ENCODE results near the gene SLC9A5.

Gene SLC9A5

GRCh38 chr16:67238806-67239470 is 9.8 kb upstream of the SLC9A5 start:
- DNase-seq (ENCODE audit: low spot score), result peak; percentile 55

GRCh38 chr16:67240506-67240905 is 8.3 kb upstream of the SLC9A5 start:
- no peak for DNase-seq (ENCODE audit: low spot score)

GRCh38 chr16:67241008-67241900 is 7.5 kb upstream of the SLC9A5 start:
- no peak for DNase-seq (ENCODE audit: low spot score)

DNA sequence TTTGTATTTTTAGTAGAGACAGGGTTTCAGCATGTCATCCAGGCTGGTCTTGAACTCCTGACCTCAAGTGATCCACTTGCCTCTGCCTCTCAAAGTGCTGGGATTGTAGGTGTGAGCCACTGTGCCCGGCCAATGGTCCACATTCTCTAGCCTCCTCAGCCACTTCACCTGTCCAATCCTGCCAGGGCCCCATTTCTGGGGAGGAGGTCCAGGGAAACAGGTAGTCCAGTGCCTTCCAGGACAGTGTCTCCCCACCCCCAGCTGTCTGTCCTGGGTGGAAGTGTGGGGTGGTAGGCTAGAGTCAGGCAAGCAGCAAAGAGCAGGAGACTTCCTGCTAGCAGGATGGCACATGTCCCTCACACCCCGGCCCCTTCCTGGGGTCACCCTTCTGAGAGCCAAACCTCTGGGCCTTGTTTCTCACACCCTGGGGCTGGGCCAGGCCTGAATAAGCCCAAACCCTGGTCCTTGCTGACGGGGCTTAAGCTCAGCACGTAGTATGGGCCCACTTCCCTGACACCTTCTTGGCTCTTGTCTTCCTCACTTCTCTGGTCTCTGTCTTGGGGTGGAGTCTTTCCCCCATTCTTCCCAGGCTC is 6.5 kb upstream of the SLC9A5 start:
- peak; percentile 55 for DNase-seq (ENCODE audit: low spot score)

DNA sequence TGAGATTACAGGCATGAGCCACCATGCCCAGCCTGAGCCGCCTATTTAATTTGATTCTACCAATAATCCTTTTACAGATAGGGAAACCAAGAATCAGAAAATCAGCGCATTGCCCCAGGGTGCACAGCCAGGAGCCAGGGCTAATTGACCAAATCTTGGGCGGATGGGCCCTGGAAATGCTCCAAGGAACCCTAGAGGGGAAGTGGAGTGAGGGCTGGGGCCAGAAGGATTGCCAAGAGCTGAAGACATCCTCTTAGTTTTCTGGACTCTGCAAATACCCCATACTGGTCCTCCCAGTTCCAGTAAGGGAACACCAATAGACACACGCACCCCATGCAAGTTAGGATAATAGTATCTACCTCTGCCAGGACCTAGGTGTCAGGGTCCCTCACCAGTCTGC is 5.3 kb upstream of the SLC9A5 start:
- DNase-seq (ENCODE audit: low spot score), result no peak

- DNase-seq (ENCODE audit: low spot score), result peak; percentile 68
Measured at GRCh38 chr16:67244387-67245185, 4.2 kb upstream of the SLC9A5 start.

DNA sequence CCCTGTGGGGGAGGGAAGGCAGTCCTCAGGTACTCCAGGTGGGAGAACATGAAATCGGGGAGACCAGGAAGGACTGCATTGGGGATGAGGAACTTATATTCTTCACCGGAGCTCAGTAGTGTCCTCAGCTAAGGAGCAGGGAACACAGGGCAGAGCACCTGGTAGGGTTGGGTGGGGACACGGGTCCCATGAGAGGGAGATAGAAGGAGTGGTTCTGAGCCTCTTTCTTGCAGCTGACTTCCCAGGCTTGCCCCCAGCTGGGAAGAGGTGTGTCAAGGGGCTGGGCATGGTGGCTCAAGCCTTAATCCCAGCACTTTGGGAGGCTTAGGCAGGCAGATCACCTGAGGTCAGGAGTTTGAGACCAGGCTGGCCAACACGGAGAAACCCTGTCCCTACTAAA is 3.6 kb upstream of the SLC9A5 start:
- no peak for DNase-seq (ENCODE audit: low spot score)

DNA sequence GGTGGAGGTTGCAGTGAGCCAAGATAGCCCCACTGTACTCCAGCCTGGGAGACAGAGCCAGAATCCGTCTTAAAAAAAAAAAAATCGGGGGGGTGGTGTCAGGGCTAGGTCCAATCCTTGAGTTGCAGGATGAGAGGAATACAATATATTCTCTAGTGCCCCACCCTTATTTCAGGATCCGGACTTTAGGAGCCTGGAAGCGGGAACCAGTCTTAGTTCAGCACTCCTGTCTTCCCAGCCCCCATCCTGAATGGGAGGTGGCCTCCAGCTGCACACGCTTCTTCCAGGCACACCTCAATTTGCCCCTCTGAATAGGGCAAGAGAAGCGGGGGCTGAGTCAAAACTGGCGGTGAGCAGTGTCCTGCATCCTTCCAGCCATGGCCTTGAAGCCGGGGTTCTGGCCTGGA is 3.1 kb upstream of the SLC9A5 start:
- no peak for DNase-seq (ENCODE audit: low spot score)

DNA sequence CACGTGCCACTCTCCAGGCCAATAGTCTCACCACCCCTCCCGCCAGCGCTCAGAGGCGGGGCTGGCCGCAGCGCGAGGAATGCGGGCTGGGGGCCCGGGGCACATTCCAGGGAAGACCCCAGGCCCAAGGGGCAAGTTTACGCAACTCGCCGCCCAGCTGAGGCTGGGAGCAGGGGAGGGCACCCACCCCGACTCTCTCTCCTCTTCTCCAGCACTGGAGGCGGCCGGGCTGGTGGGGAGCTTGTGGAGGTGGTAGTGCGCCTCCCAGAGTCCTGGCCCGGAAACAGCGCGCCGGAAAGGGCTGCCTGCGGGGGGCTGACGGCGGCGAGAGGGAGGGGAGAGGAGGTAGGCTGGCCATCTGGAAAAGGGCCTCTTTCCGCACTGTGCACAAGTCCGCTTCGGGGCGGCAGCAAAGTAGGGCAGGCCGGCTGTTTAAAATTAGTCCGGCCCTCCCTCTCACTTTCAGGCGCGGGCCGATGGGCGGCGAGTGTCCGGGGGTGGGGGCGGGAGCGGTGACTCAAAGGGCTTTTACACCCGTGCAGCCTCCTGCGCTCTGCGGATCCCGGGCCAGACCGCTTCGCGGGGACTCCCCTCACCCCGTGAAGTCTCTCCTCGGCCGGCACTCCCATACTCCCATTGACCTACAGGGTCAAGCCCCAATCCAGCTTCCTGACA is 2.6 kb upstream of the SLC9A5 start:
- DNase-seq (ENCODE audit: low spot score), result peak; percentile 89

GRCh38 chr16:67246756-67247191 is 2.0 kb upstream of the SLC9A5 start:
- DNase-seq (ENCODE audit: low spot score), result peak; percentile 68

DNA sequence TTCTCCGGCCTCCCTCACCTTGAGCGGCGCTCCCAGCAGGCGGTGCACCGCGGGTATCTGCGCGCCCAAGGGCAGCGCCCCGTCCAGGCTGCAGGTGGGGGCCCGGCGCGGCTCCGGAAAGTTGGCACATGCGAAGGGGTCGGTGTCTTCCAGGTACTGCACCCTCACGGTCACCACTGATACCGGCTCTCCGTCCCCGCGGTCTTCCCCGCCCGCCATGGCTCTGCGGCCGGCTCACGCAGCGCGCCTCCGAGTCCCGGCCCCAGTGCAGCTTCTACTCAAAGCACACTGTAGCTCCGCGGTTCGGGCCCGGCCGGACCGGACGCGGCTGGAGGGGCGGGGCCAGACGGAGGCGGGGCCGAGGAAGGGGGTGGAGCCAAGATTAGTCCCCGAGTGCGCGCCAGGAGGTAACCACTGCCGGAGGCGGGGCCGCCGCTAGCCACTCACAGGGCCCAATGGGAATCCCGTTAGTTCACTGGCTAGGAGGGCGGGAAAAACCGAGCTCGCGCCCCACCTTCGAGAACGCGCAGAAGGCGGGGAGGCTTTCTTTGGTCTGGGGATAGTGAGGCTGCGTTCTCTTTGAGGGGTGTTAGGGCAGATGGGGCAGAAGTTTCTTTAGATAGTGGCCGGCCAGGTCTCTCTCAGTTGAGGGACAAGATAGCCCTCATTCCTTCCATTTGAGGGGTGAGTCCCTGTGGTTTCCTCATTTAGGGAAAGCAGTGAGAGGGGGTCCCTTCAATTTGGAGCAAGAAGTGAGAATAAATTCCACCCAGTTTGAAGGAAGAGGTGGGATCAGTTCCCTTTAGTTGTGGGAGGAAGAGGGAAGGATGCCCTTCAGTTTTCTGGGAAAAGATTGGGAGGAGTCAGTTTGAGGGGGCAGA is 1.3 kb upstream of the SLC9A5 start, which contains the start of gene FHOD1:
Gene FHOD1, minus strand, starts transcription at position 290 of the 881 bp plus-strand sequence. Its CDS starts 71 bp downstream, at position 219.
- DNase-seq (ENCODE audit: low spot score), result peak; percentile 96

GRCh38 chr16:67248073-67248400 is 742 bp upstream of the SLC9A5 start:
- DNase-seq (ENCODE audit: low spot score), result peak; percentile 52

DNA sequence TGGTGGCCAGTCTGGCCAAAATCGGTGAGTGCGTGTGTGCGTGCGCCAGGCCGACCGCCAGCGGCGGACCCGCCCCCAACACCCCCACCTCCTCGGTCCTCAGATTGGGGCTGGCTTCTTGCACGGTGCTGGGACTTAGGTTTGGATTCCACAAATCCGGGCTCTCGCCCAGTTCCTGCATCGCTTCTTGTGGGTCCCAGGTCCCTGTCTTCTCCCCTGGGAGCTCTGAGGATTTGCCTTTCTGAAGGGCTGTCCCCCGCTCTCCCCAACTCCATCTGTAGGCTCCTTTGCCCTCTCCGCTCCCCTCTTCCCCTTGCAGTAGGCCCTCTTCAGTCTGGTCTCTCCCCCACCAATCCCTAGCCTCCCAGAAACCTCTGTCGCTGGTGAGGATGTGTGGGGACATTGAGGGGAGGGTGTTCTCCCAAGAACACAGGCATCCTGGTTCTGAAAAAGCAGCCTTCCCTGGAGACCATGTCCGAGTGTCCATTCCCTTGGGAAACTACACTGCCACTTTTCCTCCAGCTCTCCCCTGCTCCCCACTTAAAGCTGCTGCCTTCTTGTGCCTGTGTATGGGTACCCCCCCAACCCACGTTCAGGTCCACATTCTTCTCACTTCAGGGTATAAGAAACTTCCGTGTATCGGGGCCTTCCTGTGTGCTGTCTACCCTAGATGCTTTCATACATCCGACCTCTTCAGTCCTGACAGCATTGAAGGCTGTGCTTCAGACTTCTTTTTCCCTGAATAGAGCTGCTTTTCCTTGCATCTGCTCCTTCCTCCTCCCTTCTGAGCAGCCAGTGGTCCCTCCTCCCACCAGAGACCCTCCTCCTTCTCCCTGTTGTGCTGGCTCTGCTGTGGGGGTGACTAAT is 632 bp downstream of the SLC9A5 start:
- DNase-seq (ENCODE audit: low spot score), result peak; percentile 64

DNA sequence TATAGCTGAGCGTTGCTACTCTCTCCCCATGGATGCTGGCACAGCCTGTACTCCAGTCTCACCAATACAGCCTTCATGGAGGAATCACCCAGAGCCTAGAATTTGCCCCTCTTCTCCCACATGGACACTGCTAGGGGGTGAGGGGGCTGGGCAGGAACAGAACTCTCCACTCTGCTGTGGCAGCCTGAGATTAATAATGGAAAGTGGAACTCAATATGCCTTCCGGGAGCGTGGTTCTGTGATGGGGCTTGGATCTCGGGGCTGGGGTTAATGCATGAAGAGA is 1.2 kb downstream of the SLC9A5 start:
- peak; percentile 53 for DNase-seq (ENCODE audit: low spot score)

GRCh38 chr16:67252609-67253497 is 4.1 kb downstream of the SLC9A5 start:
- DNase-seq (ENCODE audit: low spot score), result peak; percentile 53

DNA sequence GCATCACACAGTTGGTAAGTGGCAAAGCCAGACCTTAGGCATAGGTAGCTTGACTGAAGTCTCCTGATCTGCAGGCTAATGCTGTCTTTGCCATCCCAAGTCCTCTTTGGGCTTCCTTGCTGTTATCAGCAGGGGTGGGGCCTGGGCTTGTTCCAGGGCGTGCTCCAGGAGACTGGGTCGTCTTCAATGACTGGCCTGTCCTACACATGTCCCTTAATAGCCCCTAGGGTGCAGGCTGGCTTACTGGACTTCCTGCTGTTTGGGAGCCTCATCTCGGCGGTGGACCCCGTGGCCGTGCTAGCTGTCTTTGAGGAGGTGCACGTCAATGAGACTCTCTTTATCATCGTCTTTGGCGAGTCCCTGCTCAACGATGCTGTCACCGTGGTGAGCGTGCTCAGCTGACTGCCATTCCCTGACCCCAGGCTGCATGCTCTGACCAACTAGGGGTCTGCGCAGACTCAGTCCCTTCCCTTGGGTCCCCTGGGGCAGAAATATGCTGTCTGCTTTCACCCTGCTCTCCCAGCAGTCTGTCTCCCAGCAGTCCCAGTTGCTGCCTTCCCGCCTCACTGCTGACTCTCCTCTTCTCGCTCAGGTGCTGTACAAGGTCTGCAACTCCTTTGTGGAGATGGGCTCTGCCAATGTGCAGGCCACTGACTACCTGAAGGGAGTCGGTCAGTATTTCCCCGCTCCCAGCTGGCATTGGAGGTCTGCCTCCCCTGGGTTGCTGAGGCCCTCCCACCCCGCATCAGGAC is 6.2 kb downstream of the SLC9A5 start:
- DNase-seq (ENCODE audit: low spot score), result peak; percentile 37

GRCh38 chr16:67255553-67256221 is 6.9 kb downstream of the SLC9A5 start:
- peak; percentile 52 for DNase-seq (ENCODE audit: low spot score)

All from left forelimb (tissue), 1 donor.